GM12878 (cell line): ENCODE data around the gene FBXL7. TPM values are rescaled to one million over a fixed set of nuclear protein-coding genes. Genes with fewer than 3 reads are reported as not detected.

ENCODE experiments used
- ATAC-seq: fragments of 200-7000 bp; cut with Tn5 transposase; 3 replicates; pipeline ENCODE4 v1.9.1; 2020; ENCODE audit warnings: mild to moderate bottlenecking, moderate library complexity
- BruUV-seq: library from RNA; stranded (reverse); fragments of 400-500 nt; replicated peaks from 2 replicates; lab custom pipeline; 2021; lab: Mats Ljungman, UMichigan
- CTCF ChIA-PET: fragments of 300-600 bp; sonication (Branson Sonifier 250); formaldehyde crosslinking; extraction: SDS; loops from one replicate; lab custom pipeline; 2021; ENCODE audit warnings: inconsistent platforms; lab: Yijun Ruan, JAX
- POLR2A ChIA-PET: fragments of 350-600 bp; formaldehyde crosslinking; extraction: SDS; loops from one replicate; lab custom pipeline; 2021; ENCODE audit warnings: inconsistent platforms; lab: Charles Lee
- RAD21 ChIA-PET: fragments of 300-600 bp; sonication (Branson Sonifier 250); formaldehyde crosslinking; loops from one replicate; lab custom pipeline; 2023; ENCODE audit warnings: antibody characterized with exemption; ENCODE audit not compliant: unreplicated experiment; lab: Charles Lee
- SMC1A ChIA-PET: fragments of 300-600 bp; sonication (Branson Sonifier 250); formaldehyde crosslinking; loops from one replicate; lab custom pipeline; 2023; ENCODE audit not compliant: unreplicated experiment, uncharacterized antibody; lab: Charles Lee
- DNase-seq: peaks from one replicate; pipeline ENCODE4 v3.0.0-alpha.2; 2011; ENCODE audit warnings: low read depth, low spot score
- FAIRE-seq: peaks from 3 replicates; lab custom pipeline; 2011; peaks lifted over from hg19 to GRCh38; lab: Jason Lieb, UNC
- H2AFZ ChIP-seq: 2 replicates; pipeline ENCODE4 v1.6.0; 2011; ENCODE audit warnings: low read depth, low read length, control low read depth; ENCODE audit not compliant: control insufficient read depth
- H3K27ac ChIP-seq: 2 replicates; pipeline ENCODE4 v1.5.1; 2011; ENCODE audit warnings: control low read depth; ENCODE audit not compliant: control insufficient read depth, insufficient read depth
- H3K27me3 ChIP-seq, 2 experiments: replicated peaks in 1 of 2; 2 replicates each; pipeline versions ENCODE4 v1.6.0 to v1.6.1; 2011; ENCODE audit warnings: low read length in 1 of 2; ENCODE audit not compliant: control insufficient read depth in 2 of 2, insufficient read depth in 2 of 2
- H3K36me3 ChIP-seq, 2 experiments: 2 replicates each; pipeline ENCODE4 v1.5.1; 2011; ENCODE audit warnings: low read length in 1 of 2; ENCODE audit not compliant: control insufficient read depth in 2 of 2, insufficient read depth in 2 of 2
- H3K4me1 ChIP-seq: 2 replicates; pipeline ENCODE4 v1.6.1; 2011; ENCODE audit warnings: mild to moderate bottlenecking, low read length, moderate library complexity, mixed read lengths; ENCODE audit not compliant: control insufficient read depth, insufficient read depth
- H3K4me2 ChIP-seq: 2 replicates; pipeline ENCODE4 v1.6.0; 2011; ENCODE audit warnings: control low read depth; ENCODE audit not compliant: control insufficient read depth, insufficient read depth
- H3K4me3 ChIP-seq: fragments of 200-600 bp; sonication (generic); 2 replicates; pipeline ENCODE4 v1.5.1; 2016
- H3K79me2 ChIP-seq: 2 replicates; pipeline ENCODE4 v1.6.0; 2011; ENCODE audit warnings: low read length; ENCODE audit not compliant: control insufficient read depth, insufficient read depth
- H3K9ac ChIP-seq: 2 replicates; pipeline ENCODE4 v1.8.0; 2011; ENCODE audit warnings: low read length, control low read depth, mixed read lengths; ENCODE audit not compliant: control insufficient read depth, insufficient read depth
- H3K9me3 ChIP-seq: replicated peaks from 3 replicates; pipeline ENCODE4 v1.5.1; 2011; ENCODE audit warnings: mild to moderate bottlenecking, low read length; ENCODE audit not compliant: control insufficient read depth, insufficient read depth
- H4K20me1 ChIP-seq: 2 replicates; pipeline ENCODE4 v1.6.0; 2011; ENCODE audit not compliant: control insufficient read depth, insufficient read depth
- ATF2 ChIP-seq: IDR thresholded peaks from 2 replicates; pipeline ENCODE4 v1.6.1; 2012; ENCODE audit warnings: low read length, inconsistent platforms
- ATF7 ChIP-seq: fragments of 450-650 bp; IDR thresholded peaks from 2 replicates; pipeline ENCODE4 v1.6.1; 2016; ENCODE audit warnings: low read depth, mild to moderate bottlenecking
- BACH1 ChIP-seq: fragments of 450-650 bp; IDR thresholded peaks from 2 replicates; pipeline ENCODE4 v1.6.1; 2017; ENCODE audit warnings: mild to moderate bottlenecking, borderline replicate concordance
- BCLAF1 ChIP-seq: fragments of 450-650 bp; IDR thresholded peaks from 2 replicates; pipeline ENCODE4 v1.6.1; 2017; ENCODE audit warnings: antibody characterized with exemption, mild to moderate bottlenecking, moderate library complexity
- BHLHE40 ChIP-seq, 2 experiments: fragments of 450-650 bp in 1 of 2; IDR thresholded peaks; 2 replicates each; pipeline ENCODE4 v1.6.1; 2011 to 2017; ENCODE audit warnings: low read depth in 2 of 2, borderline replicate concordance in 1 of 2, improper control_type of control experiment in 1 of 2, low read length in 1 of 2, mild to moderate bottlenecking in 1 of 2
- CBX5 ChIP-seq: sonication (generic); IDR thresholded peaks from 2 replicates; pipeline ENCODE4 v1.6.1; 2016; ENCODE audit warnings: low read depth, moderate library complexity, mild to moderate bottlenecking, inconsistent platforms
- EED ChIP-seq: sonication (generic); IDR thresholded peaks from 2 replicates; pipeline ENCODE4 v1.6.1; 2016; ENCODE audit warnings: antibody characterized with exemption, low read depth
- ELK1 ChIP-seq: IDR thresholded peaks from 2 replicates; pipeline ENCODE4 v1.6.1; 2012; ENCODE audit warnings: low read depth, low read length, improper control_type of control experiment
- EP300 ChIP-seq, 2 experiments: fragments of 150-350 bp in 1 of 2; IDR thresholded peaks; 2 replicates each; pipeline ENCODE4 v1.6.1; 2011 to 2012; ENCODE audit warnings: low read depth in 2 of 2, low read length in 2 of 2, borderline replicate concordance in 1 of 2, improper control_type of control experiment in 1 of 2, inconsistent platforms in 1 of 2; ENCODE audit not compliant: control insufficient read depth in 1 of 2
- HDAC2 ChIP-seq: fragments of 200-600 bp; sonication (generic); IDR thresholded peaks from 2 replicates; pipeline ENCODE4 v1.6.1; 2017
- HSF1 ChIP-seq: fragments of 150-350 bp; IDR thresholded peaks from 2 replicates; pipeline ENCODE4 v1.6.1; 2014; ENCODE audit warnings: mild to moderate bottlenecking, low read depth, low read length
- KDM1A ChIP-seq: fragments of 200-600 bp; sonication (generic); IDR thresholded peaks from 2 replicates; pipeline ENCODE4 v1.6.1; 2016; ENCODE audit warnings: borderline replicate concordance
- RFX5 ChIP-seq: IDR thresholded peaks from 2 replicates; pipeline ENCODE4 v1.6.1; 2011; ENCODE audit warnings: low read depth, low read length, improper control_type of control experiment
- SIN3A ChIP-seq: IDR thresholded peaks from 2 replicates; pipeline ENCODE4 v1.6.1; 2012; ENCODE audit warnings: low read depth, low read length, improper control_type of control experiment
- SMARCA5 ChIP-seq: fragments of 450-650 bp; IDR thresholded peaks from 2 replicates; pipeline ENCODE4 v1.6.1; 2017; ENCODE audit warnings: mild to moderate bottlenecking
- SRF ChIP-seq, 2 experiments: IDR thresholded peaks; 2 replicates each; pipeline ENCODE4 v1.6.1; 2011; ENCODE audit warnings: low read depth in 2 of 2, low read length in 2 of 2, mild to moderate bottlenecking in 1 of 2, moderate library complexity in 1 of 2
- TARDBP ChIP-seq: IDR thresholded peaks from 2 replicates; pipeline ENCODE4 v1.6.1; 2016; ENCODE audit warnings: borderline replicate concordance
- ZNF274 ChIP-seq: IDR thresholded peaks from one replicate; pipeline ENCODE4 v1.8.0; 2011; ENCODE audit not compliant: insufficient read length, insufficient read depth
- WGBS: methylation state at CpG from one replicate; pipeline ENCODE4 v1.1.6; 2016; ENCODE audit warnings: low lambda C conversion rate; ENCODE audit not compliant: insufficient replicate concordance, insufficient coverage; ENCODE audit errors: missing lambda C conversion rate; 5-methylcytosine and 5-hydroxymethylcytosine counted together
- in situ Hi-C: fragments of 300-500 bp; cut with MboI; formaldehyde crosslinking; loops from 9 replicates; pipeline ENCODE4 v1.14.3; 2018; ENCODE audit warnings: mixed read lengths
- intact Hi-C: fragments of 100-400 bp; cut with micrococcal nuclease; formaldehyde crosslinking; loops from one replicate; pipeline ENCODE4 v1.14.2; 2022; ENCODE audit not compliant: unreplicated experiment
- polyA plus RNA-seq, 11 experiments: library from polyadenylated mRNA; depleted of rRNA in 4 of 11; unstranded in 6 of 11; stranded (reverse) in 5 of 11; fragments of >200 nt; fragmentation: Nextera tagmentation in 4 of 11; fragmentation: Illumina TruSeq in 1 of 11; extraction: Ambion mirVana in 4 of 11; extraction: Trizol in 1 of 11; gene quantifications; 1 replicate in 1 of 11; 2 replicates in 10 of 11; pipeline versions ENCODE4 v1.2.1 to v1.2.3, GENCODE V29; 2011 to 2016; ENCODE audit warnings: inconsistent platforms in 2 of 11, missing spikeins in 2 of 11, low read depth in 1 of 11
- total RNA-seq, 4 experiments: library from RNA; depleted of rRNA in 3 of 4; stranded (reverse); fragments of >200 nt in 3 of 4; fragmentation: Illumina TruSeq in 1 of 4; extraction: Trizol in 1 of 4; gene quantifications; 2 replicates each; pipeline versions ENCODE4 v1.2.1 to v1.2.3, GENCODE V29; 2013 to 2021

The FBXL7 gene
- total and polyA plus RNA-seq, 10 of the 15 experiments (the other 5 are each of a cell fraction or from before 2014, with no cell fraction given) = 0.03 to 0.44 (median 0.16) TPM

GRCh38 chr5:15495026-15495425 is 5.0 kb upstream of the FBXL7 start:
- ChIA-PET CTCF (no interaction called here), SMC1A (no interaction called here), POLR2A (interaction anchor here (0.6 kb wide), 1 partner anchor 1830 kb away, joined by 3 read pairs; no protein-coding TSS in a partner anchor), RAD21 (no interaction called here)
- Histone ChIP-seq H2AFZ (no peak overlapping the region), H3K4me2 (no peak overlapping the region), H3K9ac (no peak overlapping the region), H3K4me3 (no peak overlapping the region), H3K36me3 (no peaks in the 10 kb centered on the region), H3K27me3 (peaks cover 0 to 4% of the 10 kb centered on the region in 2 experiments; a peak in 1 of 4 replicates), H4K20me1 (no peaks in the 10 kb centered on the region), H3K27ac (no peak overlapping the region), H3K9me3 (no peaks in the 10 kb centered on the region), H3K4me1 (no peaks in the 10 kb centered on the region), H3K79me2 (no peaks in the 10 kb centered on the region)
- ATAC-seq (no peak), FAIRE-seq (no peak), DNase-seq (no peak)
- in situ Hi-C loops (no loop called here), intact Hi-C loops (no loop called here)
- no peak for TF ChIP-seq BCLAF1
- TF ChIP-seq SRF (IDR thresholded peaks at IDR 0.05; ENCODE audit: low read depth in 2 of 2, low read length in 2 of 2) = no peak
- TF ChIP-seq SIN3A = no peak
- TF ChIP-seq ZNF274 = no peak
- no peak for TF ChIP-seq EED
- no peak for TF ChIP-seq HDAC2
- no peak for TF ChIP-seq BACH1
- no peak for TF ChIP-seq ELK1
- TF ChIP-seq CBX5 = no peak
- no peak for TF ChIP-seq ATF7
- TF ChIP-seq KDM1A = no peak
- TF ChIP-seq SMARCA5 = no peak
- TF ChIP-seq TARDBP = no peak
- TF ChIP-seq RFX5 = no peak
- no peak for TF ChIP-seq EP300 (IDR thresholded peaks at IDR 0.05; ENCODE audit: borderline replicate concordance in 1 of 2, control insufficient read depth in 1 of 2, low read depth in 2 of 2, low read length in 2 of 2)
- TF ChIP-seq HSF1 = no peak
- TF ChIP-seq ATF2 = no peak
- no peak for TF ChIP-seq BHLHE40 (IDR thresholded peaks at IDR 0.05; ENCODE audit: borderline replicate concordance in 1 of 2, low read depth in 2 of 2, low read length in 1 of 2)
- 60% methylated on average over 6 of the region's 6 CpGs for WGBS
- BruUV-seq = no TSS peak
